ENCODE results near the gene STK38.

Gene STK38

DNA sequence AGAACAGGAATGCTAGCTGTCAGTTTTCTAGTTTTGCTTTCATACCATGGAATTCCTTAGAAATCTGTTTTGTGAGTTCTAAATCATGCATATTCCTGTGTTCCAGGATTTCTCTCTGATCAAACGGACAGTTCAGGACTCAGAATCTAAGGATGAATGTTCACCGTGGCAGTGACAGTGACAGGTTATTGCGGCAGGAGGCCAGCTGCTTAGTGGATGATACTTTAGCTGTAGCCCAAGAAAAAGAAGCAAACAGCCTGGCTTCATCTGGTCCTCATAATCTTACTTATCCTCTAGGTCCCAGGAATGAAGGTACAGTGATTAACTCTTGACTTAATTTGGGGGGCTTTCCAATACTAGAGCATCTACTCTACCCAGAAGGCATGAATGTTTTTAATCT is 77.3 kb downstream of the STK38 start:
- no peak for TF ChIP-seq FOXP2 (optimal IDR thresholded peaks at IDR 0.05; ENCODE audit: borderline replicate concordance, extremely low read depth, extremely low read length, insufficient read depth)
- TF ChIP-seq SIN3A (IDR thresholded peaks at IDR 0.05; ENCODE audit: borderline replicate concordance, insufficient read depth, low read length), result no peak
- TF ChIP-seq, protein P1, sequence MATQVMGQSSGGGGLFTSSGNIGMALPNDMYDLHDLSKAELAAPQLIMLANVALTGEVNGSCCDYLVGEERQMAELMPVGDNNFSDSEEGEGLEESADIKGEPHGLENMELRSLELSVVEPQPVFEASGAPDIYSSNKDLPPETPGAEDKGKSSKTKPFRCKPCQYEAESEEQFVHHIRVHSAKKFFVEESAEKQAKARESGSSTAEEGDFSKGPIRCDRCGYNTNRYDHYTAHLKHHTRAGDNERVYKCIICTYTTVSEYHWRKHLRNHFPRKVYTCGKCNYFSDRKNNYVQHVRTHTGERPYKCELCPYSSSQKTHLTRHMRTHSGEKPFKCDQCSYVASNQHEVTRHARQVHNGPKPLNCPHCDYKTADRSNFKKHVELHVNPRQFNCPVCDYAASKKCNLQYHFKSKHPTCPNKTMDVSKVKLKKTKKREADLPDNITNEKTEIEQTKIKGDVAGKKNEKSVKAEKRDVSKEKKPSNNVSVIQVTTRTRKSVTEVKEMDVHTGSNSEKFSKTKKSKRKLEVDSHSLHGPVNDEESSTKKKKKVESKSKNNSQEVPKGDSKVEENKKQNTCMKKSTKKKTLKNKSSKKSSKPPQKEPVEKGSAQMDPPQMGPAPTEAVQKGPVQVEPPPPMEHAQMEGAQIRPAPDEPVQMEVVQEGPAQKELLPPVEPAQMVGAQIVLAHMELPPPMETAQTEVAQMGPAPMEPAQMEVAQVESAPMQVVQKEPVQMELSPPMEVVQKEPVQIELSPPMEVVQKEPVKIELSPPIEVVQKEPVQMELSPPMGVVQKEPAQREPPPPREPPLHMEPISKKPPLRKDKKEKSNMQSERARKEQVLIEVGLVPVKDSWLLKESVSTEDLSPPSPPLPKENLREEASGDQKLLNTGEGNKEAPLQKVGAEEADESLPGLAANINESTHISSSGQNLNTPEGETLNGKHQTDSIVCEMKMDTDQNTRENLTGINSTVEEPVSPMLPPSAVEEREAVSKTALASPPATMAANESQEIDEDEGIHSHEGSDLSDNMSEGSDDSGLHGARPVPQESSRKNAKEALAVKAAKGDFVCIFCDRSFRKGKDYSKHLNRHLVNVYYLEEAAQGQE (IDR thresholded peaks at IDR 0.05; ENCODE audit: insufficient read depth in 1 of 2, low read depth in 2 of 2, low read length in 2 of 2), result no peak
- TF ChIP-seq POLR2AphosphoS5 (IDR thresholded peaks at IDR 0.05; ENCODE audit: low read depth, low read length), result no peak
- no peak for TF ChIP-seq TAF1 (IDR thresholded peaks at IDR 0.05; ENCODE audit: borderline replicate concordance, insufficient read depth, low read length)

DNA sequence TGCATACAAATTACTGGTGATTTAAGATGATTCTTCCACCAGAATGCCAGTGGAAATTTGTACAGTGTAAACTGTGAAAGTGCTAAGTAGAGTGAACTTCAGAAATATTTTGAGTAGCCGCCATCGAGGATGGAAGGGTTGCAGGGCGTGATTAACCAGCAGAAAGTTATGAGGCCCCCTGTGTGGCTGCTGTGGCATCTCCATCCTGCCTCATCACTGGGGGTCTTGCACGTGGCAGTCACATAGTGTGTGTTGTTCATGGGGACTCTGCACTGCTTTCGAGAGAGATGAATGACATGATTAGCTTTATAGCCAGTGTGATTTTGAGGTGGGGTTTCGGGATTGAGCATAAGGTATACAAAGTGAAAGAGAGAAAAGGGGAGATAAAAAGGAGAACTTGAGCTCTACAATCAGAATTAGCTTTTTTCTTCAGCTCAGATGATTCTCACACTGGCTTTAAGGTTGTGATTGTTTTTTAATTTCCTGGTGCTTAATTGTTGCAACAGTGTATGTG is 78.1 kb downstream of the STK38 start:
- TF ChIP-seq FOXP2 (optimal IDR thresholded peaks at IDR 0.05; ENCODE audit: borderline replicate concordance, extremely low read depth, extremely low read length, insufficient read depth), result no peak
- TF ChIP-seq, protein P1 (IDR thresholded peaks at IDR 0.05; ENCODE audit: insufficient read depth in 1 of 2, low read depth in 2 of 2, low read length in 2 of 2), result no peak
- TF ChIP-seq POLR2AphosphoS5 (IDR thresholded peaks at IDR 0.05; ENCODE audit: low read depth, low read length), result no peak
- no peak for TF ChIP-seq TAF1 (IDR thresholded peaks at IDR 0.05; ENCODE audit: borderline replicate concordance, insufficient read depth, low read length)
- TF ChIP-seq SIN3A (IDR thresholded peaks at IDR 0.05; ENCODE audit: borderline replicate concordance, insufficient read depth, low read length), result no peak

DNA sequence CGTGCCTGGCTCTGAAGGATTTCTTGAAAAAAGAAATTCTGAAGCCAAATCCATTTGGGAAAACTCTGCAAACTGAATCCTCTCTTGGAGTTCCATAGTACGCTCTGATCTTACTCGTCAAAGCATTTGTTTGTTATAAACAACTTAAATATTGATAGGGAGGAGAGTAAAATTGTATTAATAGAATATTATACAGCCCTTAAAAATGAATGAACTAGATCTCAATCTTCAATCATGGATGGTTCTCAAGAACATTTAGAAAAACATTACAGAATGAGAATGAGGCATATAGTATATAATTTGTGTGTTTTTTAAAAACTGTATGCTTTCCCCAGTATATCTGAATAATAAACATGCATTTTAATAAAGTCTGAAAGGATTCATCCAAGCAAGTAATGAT is 79.7 kb downstream of the STK38 start:
- no peak for TF ChIP-seq POLR2AphosphoS5 (IDR thresholded peaks at IDR 0.05; ENCODE audit: low read depth, low read length)
- TF ChIP-seq, protein P1 (IDR thresholded peaks at IDR 0.05; ENCODE audit: insufficient read depth in 1 of 2, low read depth in 2 of 2, low read length in 2 of 2), result no peak
- no peak for TF ChIP-seq FOXP2 (optimal IDR thresholded peaks at IDR 0.05; ENCODE audit: borderline replicate concordance, extremely low read depth, extremely low read length, insufficient read depth)
- TF ChIP-seq SIN3A (IDR thresholded peaks at IDR 0.05; ENCODE audit: borderline replicate concordance, insufficient read depth, low read length), result no peak

DNA sequence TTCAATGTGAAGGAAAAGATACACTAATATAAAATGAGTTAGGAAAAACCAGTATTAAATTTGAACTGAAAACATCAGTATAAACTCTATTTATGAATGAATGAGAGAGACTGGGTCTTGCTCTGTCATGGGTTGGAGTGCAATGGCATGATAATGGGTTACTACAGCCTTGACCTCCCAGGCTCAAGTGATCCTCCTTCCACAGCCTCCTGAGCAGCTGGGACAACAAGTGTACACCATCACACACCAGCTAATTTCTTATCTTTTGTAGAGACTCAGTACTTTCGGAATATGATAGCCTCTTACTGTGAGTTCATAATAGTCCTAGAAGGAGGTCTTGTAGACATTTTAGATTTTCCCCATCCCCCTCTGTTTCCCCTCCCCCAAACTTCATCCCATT is 83.0 kb downstream of the STK38 start:
- no peak for TF ChIP-seq SIN3A (IDR thresholded peaks at IDR 0.05; ENCODE audit: borderline replicate concordance, insufficient read depth, low read length)
- TF ChIP-seq, protein P1 (IDR thresholded peaks at IDR 0.05; ENCODE audit: insufficient read depth in 1 of 2, low read depth in 2 of 2, low read length in 2 of 2), result no peak
- TF ChIP-seq POLR2AphosphoS5 (IDR thresholded peaks at IDR 0.05; ENCODE audit: low read depth, low read length), result no peak
- no peak for TF ChIP-seq TAF1 (IDR thresholded peaks at IDR 0.05; ENCODE audit: borderline replicate concordance, insufficient read depth, low read length)
- TF ChIP-seq FOXP2 (optimal IDR thresholded peaks at IDR 0.05; ENCODE audit: borderline replicate concordance, extremely low read depth, extremely low read length, insufficient read depth), result no peak

DNA sequence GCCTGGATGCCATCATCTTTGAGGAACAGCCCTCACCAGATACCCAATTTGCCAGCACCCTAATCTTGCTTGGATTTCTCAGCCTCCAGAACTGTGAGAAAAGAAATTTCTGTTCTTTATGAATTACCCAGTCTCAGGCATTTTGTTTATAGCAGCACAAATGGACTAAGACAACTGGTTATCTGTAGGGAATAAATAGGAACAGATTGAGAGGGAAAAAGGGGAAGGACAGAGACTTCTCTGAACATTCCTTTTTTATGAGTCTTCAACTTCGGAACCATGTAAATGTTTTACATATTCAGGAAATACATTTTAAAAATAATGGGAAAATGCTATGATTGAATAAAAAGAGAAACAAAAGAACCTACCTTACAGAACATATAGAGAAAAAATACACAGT is 83.6 kb downstream of the STK38 start:
- TF ChIP-seq SIN3A (IDR thresholded peaks at IDR 0.05; ENCODE audit: borderline replicate concordance, insufficient read depth, low read length), result no peak
- TF ChIP-seq, protein P1 (IDR thresholded peaks at IDR 0.05; ENCODE audit: insufficient read depth in 1 of 2, low read depth in 2 of 2, low read length in 2 of 2), result no peak
- TF ChIP-seq TAF1 (IDR thresholded peaks at IDR 0.05; ENCODE audit: borderline replicate concordance, insufficient read depth, low read length), result no peak
- TF ChIP-seq FOXP2 (optimal IDR thresholded peaks at IDR 0.05; ENCODE audit: borderline replicate concordance, extremely low read depth, extremely low read length, insufficient read depth), result no peak
- no peak for TF ChIP-seq POLR2AphosphoS5 (IDR thresholded peaks at IDR 0.05; ENCODE audit: low read depth, low read length)
